Melanocyte of skin (primary cell): ENCODE measurements around the gene DAG1. TPM values are rescaled to one million over a fixed set of nuclear protein-coding genes. Genes with fewer than 3 reads are reported as not detected.

Source experiments
- small RNA-seq, 2 donors: library from RNA; depleted of rRNA; stranded (forward); fragments of <200 nt; gene quantifications; one replicate each; pipeline ENCODE3, GENCODE V24; 2012
- total RNA-seq, 2 donors: library from RNA; depleted of rRNA; stranded (reverse); fragments of >200 nt; gene quantifications; 2 replicates each; pipeline ENCODE4 v1.2.3, GENCODE V29; 2012

Gene DAG1
- 10 to 100 TPM; 78.1 to 88.9 TPM for total RNA-seq

DNA sequence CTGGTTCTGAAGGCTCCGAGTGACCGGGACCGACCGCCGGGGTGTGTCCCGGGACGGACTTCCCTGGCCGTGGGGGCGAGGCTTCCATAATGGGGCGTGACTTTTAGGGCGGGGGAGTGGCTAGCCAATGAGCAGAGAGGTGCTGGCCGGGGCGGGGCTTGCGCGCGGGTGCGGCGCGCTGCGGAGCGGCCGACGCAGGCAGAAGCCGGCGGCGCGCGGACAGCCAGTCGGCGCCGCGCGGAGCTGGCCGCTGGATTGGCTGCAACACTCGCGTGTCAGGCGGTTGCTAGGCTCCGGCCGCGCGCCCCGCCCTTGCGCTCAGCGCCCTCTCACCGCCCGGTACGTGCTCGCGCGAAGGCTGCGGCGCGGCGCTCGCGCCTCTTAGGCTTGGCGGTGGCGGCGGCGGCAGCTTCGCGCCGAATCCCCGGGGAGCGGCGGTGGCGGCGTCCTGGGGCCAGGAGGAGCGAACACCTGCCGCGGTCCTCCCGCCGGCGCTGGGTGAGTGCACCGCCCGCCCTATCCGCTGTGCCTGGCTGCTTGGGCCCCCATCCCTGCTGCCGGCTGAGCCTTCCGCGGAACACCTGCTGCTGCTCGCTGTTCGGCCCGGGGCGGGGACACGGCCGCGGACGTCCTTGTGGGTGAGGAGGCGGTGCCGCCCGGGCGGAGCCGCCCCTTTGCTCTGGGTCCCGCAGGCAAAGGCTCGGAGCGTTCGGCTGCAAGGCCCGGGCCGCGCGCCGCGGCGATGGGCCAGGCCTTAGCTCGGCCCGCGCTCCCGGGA lies at the start of gene DAG1:
DAG1 (plus strand) TSS at position 332 of the 778 bp plus-strand sequence. CDS start 40,268 bp downstream, outside the sequence.

GRCh38 chr3:49422379-49423248 lies 47.5 kb upstream of the DAG1 start, which contains the start of gene AMT:
AMT (minus strand) TSS chr3:49422473; CDS start chr3:49422450, 23 bp downstream.

GRCh38 chr3:49553692-49554632 lies 83.9 kb downstream of the DAG1 start, which contains the start of gene BSN:
BSN (plus strand) TSS chr3:49554477; CDS start chr3:49554603, 126 bp downstream.

Small RNAs within 50 kb of the gene (small RNA-seq; reads per million reads assigned to genes)
- 0 reads per million in 2 donors for gene RNA5SP130

Other genes with a start within 250 kb of the DAG1 start
- 1 to 10 TPM; 2.3 to 2.4 TPM for gene C3orf62, start 193.0 kb upstream of the DAG1 start, total RNA-seq
- 10 to 100 TPM; 13.8 to 16.3 TPM for gene USP4, start 130.2 kb upstream of the DAG1 start, total RNA-seq
- 100 to 1,000 TPM; 167 to 280 TPM for gene GPX1, start 111.9 kb upstream of the DAG1 start, total RNA-seq
- 100 to 1,000 TPM; 325 to 468 TPM for gene RHOA, start 58.3 kb upstream of the DAG1 start, total RNA-seq
- 10 to 100 TPM; 16.0 to 25.1 TPM for gene TCTA, start 57.8 kb upstream of the DAG1 start, total RNA-seq
- gene AMT, start 47.8 kb upstream of the DAG1 start, total RNA-seq: 1 to 10 TPM; 1.4 to 2.0 TPM
- gene NICN1, start 40.9 kb upstream of the DAG1 start, total RNA-seq: 1 to 10 TPM; 7.6 to 7.7 TPM
- gene BSN, start 84.2 kb downstream of the DAG1 start, total RNA-seq: under 1 TPM; under 0.01 TPM
- 100 to 1,000 TPM; 131 to 161 TPM for gene APEH, start 204.1 kb downstream of the DAG1 start, total RNA-seq
- gene MST1, start 219.2 kb downstream of the DAG1 start, total RNA-seq: 1 to 10 TPM; 2.0 to 6.9 TPM
- 10 to 100 TPM; 29.6 to 30.0 TPM for gene RNF123, start 219.3 kb downstream of the DAG1 start, total RNA-seq
- under 1 TPM; 0.33 to 0.69 TPM for gene AMIGO3, start 249.4 kb downstream of the DAG1 start, total RNA-seq